Left ventricle myocardium superior (tissue), 1 donor: ENCODE data around the gene KCNN4. TPM values are rescaled to one million over a fixed set of nuclear protein-coding genes. Genes with fewer than 3 reads are reported as not detected.
A peak's percentile ranks its signal among the peaks of the same experiment; 100 is the strongest.
"Not testable (repeated sequence)": the region's sequence is repeated elsewhere in the genome, so short reads cannot be mapped to it uniquely, and the experiment has no call there.

ENCODE experiments used
- ATAC-seq: fragments of 200-7000 bp; cut with Tn5 transposase; one replicate; pipeline ENCODE4 v1.9.1; 2020; ENCODE audit warnings: mild to moderate bottlenecking, moderate library complexity
- DNase-seq: peaks from one replicate; pipeline ENCODE4 v3.0.0-alpha.2; 2020
- intact Hi-C: fragments of 100-400 bp; cut with micrococcal nuclease; formaldehyde crosslinking; loops from one replicate; pipeline ENCODE4 v1.11.0; 2022
- total RNA-seq: library from RNA; stranded (reverse); fragmentation: NEBNext Ultra II Directional; extraction: Animal tissue kit (Norgen Biotek cat#: 25700); gene quantifications from one replicate; pipeline ENCODE4 v1.2.1, GENCODE V29; 2021
- donor health status: DM: no; HTN: yes; CAD: no; lungs with severe emphysema.

The KCNN4 gene
- total RNA-seq, 1 donor from 2014 or later = 0.50 TPM

- ATAC-seq (no peak), DNase-seq (no peak)
- intact Hi-C loops = no loop called here
Observed at GRCh38 chr19:43778651-43779050, 2.1 kb downstream of the KCNN4 start.

GRCh38 chr19:43777163-43777695, 3.5 kb downstream of the KCNN4 start:
- DNase-seq = no peak
- ATAC-seq = no peak
- intact Hi-C loops = no loop called here

- no peak for DNase-seq
- intact Hi-C loops = no loop called here
- ATAC-seq = no peak
Observed at GRCh38 chr19:43776286-43776685, 4.5 kb downstream of the KCNN4 start.

- ATAC-seq (no peak), DNase-seq (no peak)
- intact Hi-C loops = no loop called here
Observed at GRCh38 chr19:43775299-43775890, 5.4 kb downstream of the KCNN4 start.

- intact Hi-C loops, ATAC-seq, DNase-seq: not testable (repeated sequence)
Observed at GRCh38 chr19:43774940-43775258, 5.9 kb downstream of the KCNN4 start.

GRCh38 chr19:43774103-43774939, 6.5 kb downstream of the KCNN4 start:
- ATAC-seq (peak; percentile 90), DNase-seq (peak; percentile 79)
- intact Hi-C loops = no loop called here

GRCh38 chr19:43773725-43774102, 7.1 kb downstream of the KCNN4 start:
- DNase-seq (no peak), ATAC-seq (no peak)
- intact Hi-C loops = no loop called here

GRCh38 chr19:43769256-43769655, 11.5 kb downstream of the KCNN4 start:
- ATAC-seq (no peak), DNase-seq (no peak)
- intact Hi-C loops = no loop called here

- peak; percentile 44 for ATAC-seq
- peak; percentile 61 for DNase-seq
- intact Hi-C loops = no loop called here
Observed at GRCh38 chr19:43768273-43769050, 12.3 kb downstream of the KCNN4 start.

- intact Hi-C loops = no loop called here
- no peak for ATAC-seq
- no peak for DNase-seq
Observed at GRCh38 chr19:43767818-43768217, 13.0 kb downstream of the KCNN4 start.

GRCh38 chr19:43767316-43767715, 13.5 kb downstream of the KCNN4 start:
- no peak for ATAC-seq
- intact Hi-C loops = no loop called here
- DNase-seq = no peak

- ATAC-seq (no peak), DNase-seq (no peak)
- intact Hi-C loops = no loop called here
Observed at GRCh38 chr19:43766755-43767043, 14.1 kb downstream of the KCNN4 start.

- peak; percentile 61 for ATAC-seq
- DNase-seq = peak; percentile 56
- intact Hi-C loops = no loop called here
Observed at GRCh38 chr19:43765109-43765876, 15.5 kb downstream of the KCNN4 start.

GRCh38 chr19:43764684-43765083, 16.1 kb downstream of the KCNN4 start:
- ATAC-seq = peak; percentile 18
- DNase-seq, intact Hi-C loops: not testable (repeated sequence)

- ATAC-seq (no peak), DNase-seq (no peak)
- intact Hi-C loops = no loop called here
Observed at GRCh38 chr19:43763473-43763939, 17.3 kb downstream of the KCNN4 start.

GRCh38 chr19:43762814-43763213, 18.0 kb downstream of the KCNN4 start:
- intact Hi-C loops = no loop called here
- ATAC-seq (no peak), DNase-seq (no peak)

GRCh38 chr19:43760941-43761340, 19.8 kb downstream of the KCNN4 start:
- DNase-seq = no peak
- ATAC-seq = no peak
- intact Hi-C loops = no loop called here

- ATAC-seq (no peak), DNase-seq (no peak)
- intact Hi-C loops = no loop called here
Observed at GRCh38 chr19:43759515-43759914, 21.3 kb downstream of the KCNN4 start.

- peak; percentile 74 for ATAC-seq
- peak; percentile 89 for DNase-seq
- intact Hi-C loops = no loop called here
Observed at GRCh38 chr19:43755256-43755801, 25.4 kb downstream of the KCNN4 start.
